ENCODE results near the gene TRPM1. TPM values are rescaled to one million over a fixed set of nuclear protein-coding genes. Genes with fewer than 3 reads are reported as not detected.

Gene TRPM1
- polyA plus RNA-seq, 3 donors = 0.03 to 0.04 TPM; not detected in 1

DNA sequence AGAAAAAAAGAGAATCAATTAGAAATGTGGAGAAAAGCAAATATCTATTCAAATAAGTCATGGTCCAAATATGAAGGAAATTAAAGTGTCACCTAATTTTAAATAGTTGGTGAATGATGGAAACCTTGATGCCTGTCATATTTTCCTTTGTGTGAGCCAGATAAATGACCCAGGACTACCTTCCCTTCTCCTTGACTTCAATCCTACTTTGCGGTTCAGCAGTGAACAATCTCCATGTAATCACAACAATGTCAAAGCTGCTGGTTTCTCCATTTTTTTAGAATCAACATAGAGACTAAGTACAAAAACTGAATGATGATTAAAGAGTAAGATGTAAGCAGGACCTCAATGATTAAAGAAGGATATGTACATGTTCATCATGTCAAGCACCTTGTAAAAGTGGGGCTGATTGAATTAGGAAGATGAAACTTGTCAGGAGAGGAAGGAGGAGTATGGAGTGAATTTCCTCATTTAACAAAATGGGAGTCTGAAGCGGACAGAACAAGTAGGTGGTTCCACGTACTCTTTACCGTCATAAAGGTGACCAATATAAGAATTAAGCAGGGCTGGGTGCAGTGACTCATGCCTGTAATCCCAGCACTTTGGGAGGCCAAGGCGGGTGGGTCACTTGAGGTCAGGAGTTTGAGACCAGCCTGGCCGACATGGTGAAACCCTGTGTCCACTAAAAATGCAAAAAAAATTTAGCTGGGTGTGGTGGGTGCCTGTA is 43.1 kb downstream of the TRPM1 start:
- H4K20me1 ChIP-seq (ENCODE audit: insufficient read depth, low read length) = no peaks in the 10 kb centered on the region
- peaks cover 0 to 3% (median 0%) of the 10 kb centered on the region in 3 donors for H3K27me3 Mint-ChIP-seq (ENCODE audit: low read depth in 3 of 3)
- no peak overlapping the region for H3K4me3 Mint-ChIP-seq
- TF ChIP-seq, protein P1, sequence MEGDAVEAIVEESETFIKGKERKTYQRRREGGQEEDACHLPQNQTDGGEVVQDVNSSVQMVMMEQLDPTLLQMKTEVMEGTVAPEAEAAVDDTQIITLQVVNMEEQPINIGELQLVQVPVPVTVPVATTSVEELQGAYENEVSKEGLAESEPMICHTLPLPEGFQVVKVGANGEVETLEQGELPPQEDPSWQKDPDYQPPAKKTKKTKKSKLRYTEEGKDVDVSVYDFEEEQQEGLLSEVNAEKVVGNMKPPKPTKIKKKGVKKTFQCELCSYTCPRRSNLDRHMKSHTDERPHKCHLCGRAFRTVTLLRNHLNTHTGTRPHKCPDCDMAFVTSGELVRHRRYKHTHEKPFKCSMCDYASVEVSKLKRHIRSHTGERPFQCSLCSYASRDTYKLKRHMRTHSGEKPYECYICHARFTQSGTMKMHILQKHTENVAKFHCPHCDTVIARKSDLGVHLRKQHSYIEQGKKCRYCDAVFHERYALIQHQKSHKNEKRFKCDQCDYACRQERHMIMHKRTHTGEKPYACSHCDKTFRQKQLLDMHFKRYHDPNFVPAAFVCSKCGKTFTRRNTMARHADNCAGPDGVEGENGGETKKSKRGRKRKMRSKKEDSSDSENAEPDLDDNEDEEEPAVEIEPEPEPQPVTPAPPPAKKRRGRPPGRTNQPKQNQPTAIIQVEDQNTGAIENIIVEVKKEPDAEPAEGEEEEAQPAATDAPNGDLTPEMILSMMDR (IDR thresholded peaks at IDR 0.05) = no peak
- no peak for DNase-seq
- no peaks in the 10 kb centered on the region for H3K36me3 ChIP-seq (replicated peaks in 1 of 2; ENCODE audit: control insufficient read depth in 1 of 2, insufficient read depth in 2 of 2, low read length in 2 of 2)
- H3K27ac Mint-ChIP-seq = peak overlapping the region in 1 of 7 donors; percentile 8
- no peaks in the 10 kb centered on the region for H3K36me3 Mint-ChIP-seq
- peaks cover 5% of the 10 kb centered on the region in 2 donors for H3K4me1 ChIP-seq (ENCODE audit: control insufficient read depth in 1 of 2, insufficient read depth in 2 of 2, low read length in 2 of 2)
- peaks cover 2 to 7% (median 5%) of the 10 kb centered on the region in 7 donors for H3K9me3 Mint-ChIP-seq
- no peak overlapping the region for H2AFZ ChIP-seq (ENCODE audit: insufficient read depth, low read depth, low read length, poor library complexity, severe bottlenecking)
- no peaks in the 10 kb centered on the region for H3K9me3 ChIP-seq (replicated peaks in 1 of 2; ENCODE audit: control insufficient read depth in 1 of 2, insufficient read depth in 1 of 2, low read length in 2 of 2)
- H3K27ac ChIP-seq (ENCODE audit: low read depth in 1 of 2, low read length in 2 of 2) = no peak overlapping the region
- H3K4me1 Mint-ChIP-seq = peaks cover 7% of the 10 kb centered on the region
- intact Hi-C loops (cut with micrococcal nuclease) = no loop called here
- 97% methylated on average over 4 of the region's 6 CpGs for WGBS (ENCODE audit: insufficient coverage)
- no peak overlapping the region for H3K9ac ChIP-seq (ENCODE audit: insufficient read depth, low read length, poor library complexity, severe bottlenecking)
- no peak overlapping the region for H3K4me3 ChIP-seq (replicated peaks in 1 of 3; ENCODE audit: low read depth in 2 of 3, low read length in 3 of 3)
- no peak overlapping the region for H3K4me2 ChIP-seq (replicated peaks; ENCODE audit: extremely low read depth, low read length, poor library complexity, severe bottlenecking)
- no peaks in the 10 kb centered on the region for H3K27me3 ChIP-seq (ENCODE audit: control insufficient read depth in 2 of 2, insufficient read depth in 2 of 2, low read length in 2 of 2)
- no peaks in the 10 kb centered on the region for H3K79me2 ChIP-seq (ENCODE audit: insufficient read depth, low read length)

DNA sequence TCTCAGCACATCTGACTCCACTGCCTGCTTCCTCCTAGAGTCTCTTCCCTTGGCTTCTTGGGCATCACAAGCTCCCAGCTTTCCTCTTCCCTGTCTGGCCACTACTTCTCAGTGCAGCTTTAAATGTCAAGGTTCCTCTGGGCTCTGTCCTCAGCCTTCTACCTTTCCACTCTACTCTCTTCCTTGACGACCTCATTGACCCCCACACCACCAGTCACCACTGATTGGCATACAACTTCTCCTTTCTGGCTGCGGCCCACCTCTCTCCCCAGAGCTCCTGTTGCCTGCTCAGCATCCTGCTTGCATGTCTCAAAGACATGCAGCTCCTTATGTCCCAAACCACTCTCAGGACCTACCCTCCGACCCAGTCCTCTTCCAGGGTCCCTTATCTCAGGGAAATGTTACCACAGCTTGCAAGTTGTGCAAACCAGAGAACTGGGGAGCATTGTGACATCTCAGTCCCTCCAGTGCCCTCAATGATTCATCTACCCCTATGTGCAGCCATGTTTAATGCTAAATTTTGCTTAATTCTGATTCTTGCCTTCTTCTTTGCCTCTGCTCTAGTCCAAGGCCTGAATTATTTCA is 49.9 kb downstream of the TRPM1 start:
- peak overlapping the region; percentile 4 for H3K4me2 ChIP-seq (replicated peaks; ENCODE audit: extremely low read depth, low read length, poor library complexity, severe bottlenecking)
- peaks cover 50 to 52% of the 10 kb centered on the region in 2 donors for H3K4me1 ChIP-seq (ENCODE audit: control insufficient read depth in 1 of 2, insufficient read depth in 2 of 2, low read length in 2 of 2)
- H2AFZ ChIP-seq (ENCODE audit: insufficient read depth, low read depth, low read length, poor library complexity, severe bottlenecking) = no peak overlapping the region
- Mint-ChIP-seq H3K4me1 (peaks cover 68% of the 10 kb centered on the region), H3K27ac (peak overlapping the region; percentile 1 to 82 (median 80)), H3K27me3 (ENCODE audit: low read depth in 3 of 3) (no peaks in the 10 kb centered on the region), H3K9me3 (peaks cover 0 to under 1% (median 0%) of the 10 kb centered on the region in 7 donors), H3K4me3 (peak overlapping the region in 1 of 2 donors; percentile 17), H3K36me3 (no peaks in the 10 kb centered on the region)
- peak; percentile 43 to 59 (median 54) for DNase-seq
- TF ChIP-seq, protein P1 (IDR thresholded peaks at IDR 0.05) = no peak
- H3K36me3 ChIP-seq (replicated peaks in 1 of 2; ENCODE audit: control insufficient read depth in 1 of 2, insufficient read depth in 2 of 2, low read length in 2 of 2) = no peaks in the 10 kb centered on the region
- intact Hi-C loops (cut with micrococcal nuclease) = no loop called here
- WGBS (ENCODE audit: insufficient coverage) = 2% methylated on average over 3 of the region's 3 CpGs
- H3K9me3 ChIP-seq (replicated peaks in 1 of 2; ENCODE audit: control insufficient read depth in 1 of 2, insufficient read depth in 1 of 2, low read length in 2 of 2) = no peaks in the 10 kb centered on the region
- no peaks in the 10 kb centered on the region for H4K20me1 ChIP-seq (ENCODE audit: insufficient read depth, low read length)
- H3K79me2 ChIP-seq (ENCODE audit: insufficient read depth, low read length) = no peaks in the 10 kb centered on the region
- H3K4me3 ChIP-seq (replicated peaks in 1 of 3; ENCODE audit: low read depth in 2 of 3, low read length in 3 of 3) = no peak overlapping the region
- H3K27me3 ChIP-seq (ENCODE audit: control insufficient read depth in 2 of 2, insufficient read depth in 2 of 2, low read length in 2 of 2) = no peaks in the 10 kb centered on the region
- peak overlapping the region; percentile 10 to 43 for H3K27ac ChIP-seq (ENCODE audit: low read depth in 1 of 2, low read length in 2 of 2)
- no peak overlapping the region for H3K9ac ChIP-seq (ENCODE audit: insufficient read depth, low read length, poor library complexity, severe bottlenecking)
